Measurements from ENCODE around the gene SUFU. TPM values are rescaled to one million over a fixed set of nuclear protein-coding genes. Genes with fewer than 3 reads are reported as not detected.

The SUFU gene
- total and polyA plus RNA-seq, 2 of the 13 experiments (the other 11 are each of a cell fraction or from before 2014, with no cell fraction given): 2.9 to 5.5 TPM

DNA sequence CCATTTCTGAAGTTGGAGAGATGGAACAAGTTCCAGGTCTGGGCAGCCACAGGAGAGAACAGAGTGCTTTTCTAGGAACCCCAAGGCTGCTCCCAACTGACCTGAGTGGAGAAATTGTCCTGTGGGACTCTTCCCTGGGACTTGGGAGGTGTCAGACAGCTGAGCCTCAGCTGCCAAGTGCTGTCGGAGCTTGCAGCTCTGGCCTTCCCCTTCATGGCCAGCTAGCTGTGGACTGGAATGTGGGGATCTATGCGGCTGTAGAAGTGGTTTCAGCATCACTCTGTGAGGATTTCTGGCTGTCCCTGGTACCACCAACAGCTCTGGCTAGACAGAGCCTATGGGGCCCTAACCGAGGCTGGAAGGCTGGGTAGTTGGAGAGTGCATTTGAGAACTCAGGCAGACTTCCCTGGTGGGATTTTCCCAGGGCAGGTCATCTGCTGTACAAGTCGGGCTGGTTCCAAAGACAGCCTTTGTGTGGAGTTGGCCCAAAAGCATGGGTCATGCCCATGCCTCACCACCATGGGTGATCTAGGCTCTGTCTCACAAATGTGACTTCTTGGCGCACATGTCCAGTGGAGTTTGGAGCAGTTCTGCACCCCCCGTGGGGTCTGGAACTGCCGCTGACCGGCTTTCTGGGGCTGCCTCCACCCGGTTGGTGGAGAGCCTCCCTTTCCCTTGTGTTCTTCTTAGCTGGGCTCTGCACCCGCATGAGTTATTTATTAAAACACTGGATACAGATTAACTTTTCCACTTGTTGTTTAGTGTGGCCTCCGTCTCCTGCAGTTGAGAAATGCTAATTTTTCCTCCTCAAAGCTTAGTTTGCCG, 10.9 kb downstream of the SUFU start:
- ChIA-PET POLR2A (no interaction called here), CTCF (ENCODE audit: low intra/inter-chr PET ratio, low total read pairs) (no interaction called here)
- Histone ChIP-seq H3K79me2 (ENCODE audit: insufficient read depth, low read length) (no peaks in the 10 kb centered on the region), H3K9me3 (ENCODE audit: low read length) (no peaks in the 10 kb centered on the region), H3K27me3 (ENCODE audit: control insufficient read depth in 1 of 2, insufficient read depth in 2 of 2, low read length in 2 of 2) (no peaks in the 10 kb centered on the region), H3K4me3 (replicated peaks in 1 of 3; ENCODE audit: insufficient read depth in 1 of 3, low read depth in 2 of 3, low read length in 3 of 3) (no peak overlapping the region), H3K9ac (ENCODE audit: insufficient read depth, low read depth, low read length) (no peak overlapping the region), H3K4me1 (ENCODE audit: insufficient read depth, low read length) (peaks cover 10% of the 10 kb centered on the region), H3K4me2 (ENCODE audit: low read depth, low read length) (no peak overlapping the region), H3K27ac (ENCODE audit: extremely low read length, insufficient read depth, low read length) (no peak overlapping the region), H2AFZ (ENCODE audit: low read length) (no peak overlapping the region), H4K20me1 (ENCODE audit: insufficient read depth, low read length) (no peaks in the 10 kb centered on the region), H3K36me3 (replicated peaks in 1 of 2; ENCODE audit: control insufficient read depth in 1 of 2, insufficient read depth in 2 of 2, low read length in 2 of 2) (peaks cover 6 to 40% of the 10 kb centered on the region in 2 experiments)
- no peak for TF ChIP-seq ATAD3A (CRISPR knock-in tag; IDR thresholded peaks at IDR 0.05)
- TF ChIP-seq, protein P1, sequence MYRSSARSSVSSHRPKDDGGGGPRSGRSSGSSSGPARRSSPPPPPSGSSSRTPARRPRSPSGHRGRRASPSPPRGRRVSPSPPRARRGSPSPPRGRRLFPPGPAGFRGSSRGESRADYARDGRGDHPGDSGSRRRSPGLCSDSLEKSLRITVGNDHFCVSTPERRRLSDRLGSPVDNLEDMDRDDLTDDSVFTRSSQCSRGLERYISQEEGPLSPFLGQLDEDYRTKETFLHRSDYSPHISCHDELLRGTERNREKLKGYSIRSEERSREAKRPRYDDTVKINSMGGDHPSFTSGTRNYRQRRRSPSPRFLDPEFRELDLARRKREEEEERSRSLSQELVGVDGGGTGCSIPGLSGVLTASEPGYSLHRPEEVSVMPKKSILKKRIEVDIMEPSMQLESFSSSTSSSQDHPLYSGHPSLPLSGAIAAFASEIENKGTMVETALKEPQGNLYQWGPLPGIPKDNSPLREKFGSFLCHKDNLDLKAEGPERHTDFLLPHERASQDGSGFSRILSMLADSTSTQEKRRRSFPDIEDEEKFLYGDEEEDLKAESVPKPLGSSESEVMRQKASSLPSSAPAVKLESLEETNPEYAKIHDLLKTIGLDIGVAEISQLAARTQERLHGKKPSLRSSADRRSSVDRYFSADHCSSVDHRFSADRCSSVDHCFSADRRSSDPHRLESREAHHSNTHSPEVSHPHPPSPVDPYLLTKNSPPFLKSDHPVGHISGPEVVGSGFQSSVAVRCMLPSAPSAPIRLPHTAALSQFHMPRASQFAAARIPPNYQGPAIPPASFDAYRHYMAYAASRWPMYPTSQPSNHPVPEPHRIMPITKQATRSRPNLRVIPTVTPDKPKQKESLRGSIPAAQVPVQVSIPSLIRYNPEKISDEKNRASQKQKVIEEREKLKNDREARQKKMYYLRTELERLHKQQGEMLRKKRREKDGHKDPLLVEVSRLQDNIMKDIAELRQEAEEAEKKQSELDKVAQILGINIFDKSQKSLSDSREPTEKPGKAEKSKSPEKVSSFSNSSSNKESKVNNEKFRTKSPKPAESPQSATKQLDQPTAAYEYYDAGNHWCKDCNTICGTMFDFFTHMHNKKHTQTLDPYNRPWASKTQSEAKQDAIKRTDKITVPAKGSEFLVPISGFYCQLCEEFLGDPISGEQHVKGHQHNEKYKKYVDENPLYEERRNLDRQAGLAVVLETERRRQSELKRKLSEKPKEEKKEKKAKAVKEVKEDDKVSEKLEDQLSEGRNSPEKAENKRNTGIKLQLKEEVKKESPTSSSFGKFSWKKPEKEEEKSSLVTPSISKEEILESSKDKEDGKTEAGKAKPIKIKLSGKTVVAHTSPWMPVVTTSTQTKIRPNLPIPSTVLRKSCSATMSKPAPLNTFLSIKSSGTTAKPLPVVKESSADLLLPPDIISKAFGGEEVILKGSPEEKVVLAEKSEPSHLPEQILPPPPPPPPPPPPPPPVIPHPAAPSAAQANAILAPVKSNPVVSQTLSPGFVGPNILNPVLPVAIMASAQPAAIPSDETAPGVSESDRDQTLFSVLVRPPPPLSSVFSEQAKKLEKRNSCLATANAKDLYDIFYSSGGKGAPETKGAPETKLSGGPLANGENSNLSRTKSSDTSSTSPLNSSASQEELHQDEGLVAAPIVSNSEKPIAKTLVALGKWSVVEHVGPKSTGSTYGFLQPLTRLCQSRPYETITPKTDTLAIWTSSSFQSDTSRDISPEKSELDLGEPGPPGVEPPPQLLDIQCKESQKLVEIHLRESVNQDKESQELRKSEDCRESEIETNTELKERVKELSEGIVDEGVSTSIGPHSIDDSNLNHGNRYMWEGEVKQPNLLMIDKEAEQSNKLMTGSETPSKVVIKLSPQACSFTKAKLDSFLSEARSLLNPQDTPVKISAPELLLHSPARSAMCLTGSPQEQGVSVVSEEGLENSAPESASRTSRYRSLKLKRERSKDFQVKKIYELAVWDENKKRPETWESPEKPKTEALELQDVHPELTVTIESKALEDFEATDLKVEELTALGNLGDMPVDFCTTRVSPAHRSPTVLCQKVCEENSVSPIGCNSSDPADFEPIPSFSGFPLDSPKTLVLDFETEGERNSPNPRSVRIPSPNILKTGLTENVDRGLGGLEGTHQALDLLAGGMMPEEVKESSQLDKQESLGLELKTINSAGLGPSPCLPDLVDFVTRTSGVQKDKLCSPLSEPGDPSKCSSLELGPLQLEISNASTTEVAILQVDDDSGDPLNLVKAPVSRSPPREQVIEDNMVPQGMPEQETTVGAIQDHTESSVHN (CRISPR knock-in tag; IDR thresholded peaks at IDR 0.05): no peak
- TF ChIP-seq RFX3 (CRISPR knock-in tag; IDR thresholded peaks at IDR 0.05): no peak
- TF ChIP-seq SMC3 (IDR thresholded peaks at IDR 0.05; ENCODE audit: low read length): no peak
- TF ChIP-seq EP300 (IDR thresholded peaks at IDR 0.05; ENCODE audit: low read depth in 2 of 2, low read length in 2 of 2): no peak
- TF ChIP-seq EP300 (CRISPR knock-in tag; IDR thresholded peaks at IDR 0.05; ENCODE audit: borderline replicate concordance): no peak
- no peak for TF ChIP-seq ZNF670 (CRISPR knock-in tag; IDR thresholded peaks at IDR 0.05; ENCODE audit: borderline replicate concordance)
- no peak for TF ChIP-seq CENPX (CRISPR knock-in tag; IDR thresholded peaks at IDR 0.05)
- no peak for TF ChIP-seq ZNF44 (CRISPR knock-in tag; IDR thresholded peaks at IDR 0.05)
- TF ChIP-seq RARA (CRISPR knock-in tag; IDR thresholded peaks at IDR 0.05): no peak
- TF ChIP-seq PCBP2 (optimal IDR thresholded peaks at IDR 0.05; ENCODE audit: low read depth, low read length, poor library complexity, severe bottlenecking): no peak
- TF ChIP-seq ZNF354B (CRISPR knock-in tag; IDR thresholded peaks at IDR 0.05): no peak
- TF ChIP-seq HOXA3 (CRISPR knock-in tag; IDR thresholded peaks at IDR 0.05): no peak
- no TSS peak for BruUV-seq (replicated peaks)
- FAIRE-seq (no peak), ATAC-seq (no peak), DNase-seq (ENCODE audit: low spot score) (no peak)
- in situ Hi-C loops (cut with HindIII; ENCODE audit: extremely low pct_ligation_motif_present, low pct_unique_long_range_greater_than_20kb) (no loop called here), intact Hi-C loops (cut with micrococcal nuclease; ENCODE audit: unreplicated experiment) (no loop called here)
- WGBS (ENCODE audit: low lambda C conversion rate): 97% methylated on average over 9 of the region's 12 CpGs

Measured in HepG2 (cell line).